Duodenal mucosa (tissue), 2 donors: ENCODE data around the gene ENKD1.

ENCODE experiments used
- H3K27ac ChIP-seq: one replicate; pipeline ENCODE4 v1.7.0; 2013; ENCODE audit warnings: low read depth, low read length
- H3K27me3 ChIP-seq, 2 donors: one replicate each; pipeline ENCODE4 v1.7.0; 2013; ENCODE audit warnings: low read length in 2 of 2, control low read depth in 1 of 2; ENCODE audit not compliant: insufficient read depth in 2 of 2, control insufficient read depth in 1 of 2
- H3K36me3 ChIP-seq, 2 donors: one replicate each; pipeline ENCODE4 v1.7.0; 2013; ENCODE audit warnings: low read length in 2 of 2, control low read depth in 1 of 2; ENCODE audit not compliant: insufficient read depth in 2 of 2, control insufficient read depth in 1 of 2
- H3K4me1 ChIP-seq, 2 donors: one replicate each; pipeline ENCODE4 v1.7.0; 2013; ENCODE audit warnings: low read length in 2 of 2, control low read depth in 1 of 2; ENCODE audit not compliant: insufficient read depth in 2 of 2, control insufficient read depth in 1 of 2
- H3K4me3 ChIP-seq, 2 donors: one replicate each; pipeline ENCODE4 v1.7.0; 2013; ENCODE audit warnings: low read length in 2 of 2, low read depth in 1 of 2
- H3K9ac ChIP-seq, 2 donors: one replicate each; pipeline ENCODE4 v1.7.0; 2013; ENCODE audit warnings: low read length in 2 of 2, low read depth in 1 of 2
- H3K9me3 ChIP-seq, 2 donors: one replicate each; pipeline ENCODE4 v1.7.0; 2013; ENCODE audit warnings: low read length in 2 of 2, control low read depth in 1 of 2; ENCODE audit not compliant: control insufficient read depth in 1 of 2

ENKD1 gene, protein sequence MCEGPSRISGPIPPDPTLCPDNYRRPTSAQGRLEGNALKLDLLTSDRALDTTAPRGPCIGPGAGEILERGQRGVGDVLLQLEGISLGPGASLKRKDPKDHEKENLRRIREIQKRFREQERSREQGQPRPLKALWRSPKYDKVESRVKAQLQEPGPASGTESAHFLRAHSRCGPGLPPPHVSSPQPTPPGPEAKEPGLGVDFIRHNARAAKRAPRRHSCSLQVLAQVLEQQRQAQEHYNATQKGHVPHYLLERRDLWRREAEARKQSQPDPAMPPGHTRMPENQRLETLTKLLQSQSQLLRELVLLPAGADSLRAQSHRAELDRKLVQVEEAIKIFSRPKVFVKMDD

DNA sequence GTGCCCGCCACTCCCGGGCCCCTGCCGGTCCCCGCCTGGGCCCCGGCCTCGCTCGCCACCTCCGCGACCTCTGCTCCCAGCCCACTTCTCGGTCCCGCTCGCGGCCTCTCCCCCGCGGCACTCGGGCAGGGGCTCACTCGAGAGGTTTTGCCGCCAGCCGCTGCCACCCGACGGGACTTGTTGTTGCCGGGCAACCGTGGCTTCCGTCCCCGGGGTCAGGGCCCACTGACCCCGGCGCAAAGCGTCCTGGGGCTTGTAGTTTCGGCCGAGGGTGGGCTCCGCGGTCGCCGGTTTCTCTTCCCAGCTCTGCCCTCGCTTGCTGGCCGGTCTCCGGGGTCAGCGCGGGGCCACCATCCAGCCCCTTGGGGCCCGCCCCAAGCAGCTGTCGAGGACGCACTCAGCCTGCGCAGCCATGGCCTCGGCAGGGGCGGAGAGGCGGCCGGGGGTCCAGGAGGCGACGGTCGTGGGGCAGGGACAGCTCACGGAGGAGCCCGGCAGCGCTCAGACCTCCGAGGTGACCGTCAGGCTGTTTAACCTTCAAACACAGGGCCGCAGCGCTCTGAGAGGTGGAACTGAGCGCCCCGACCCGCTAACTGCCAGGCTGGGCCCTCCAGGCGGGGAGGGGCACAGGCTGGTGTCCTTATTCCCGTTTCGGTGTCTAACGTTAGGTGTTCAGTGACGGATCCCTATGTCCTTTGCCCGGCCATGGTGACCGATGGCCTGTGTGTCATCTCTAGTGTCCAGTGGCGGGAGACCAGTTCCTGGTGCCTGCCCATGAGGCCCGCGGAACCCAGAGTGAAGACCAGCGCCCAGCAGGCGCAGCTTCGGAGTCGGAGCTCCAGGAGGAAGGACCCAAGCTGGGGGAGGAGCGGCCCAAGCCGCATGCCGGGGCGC is at the start of gene ENKD1, which contains the start of gene C16orf86:
ENKD1 (minus strand) TSS at position 192 of the 894 bp plus-strand sequence. CDS start 308 bp downstream, outside the sequence.
C16orf86 (plus strand) TSS at position 256 of the 894 bp plus-strand sequence; CDS start at position 413, 157 bp downstream.
- no peaks in the 10 kb centered on the region for H3K27me3 ChIP-seq
- H3K27ac ChIP-seq: peak within 1 kb of the TSS; percentile 79
- peak within 1 kb of the TSS; percentile 64 for H3K9ac ChIP-seq
- H3K4me1 ChIP-seq: peaks cover 11 to 24% of the 10 kb centered on the region in 2 donors
- H3K36me3 ChIP-seq: no peaks in the 10 kb centered on the region
- H3K4me3 ChIP-seq: peak within 1 kb of the TSS; percentile 74 to 82
- H3K9me3 ChIP-seq: no peaks in the 10 kb centered on the region

DNA sequence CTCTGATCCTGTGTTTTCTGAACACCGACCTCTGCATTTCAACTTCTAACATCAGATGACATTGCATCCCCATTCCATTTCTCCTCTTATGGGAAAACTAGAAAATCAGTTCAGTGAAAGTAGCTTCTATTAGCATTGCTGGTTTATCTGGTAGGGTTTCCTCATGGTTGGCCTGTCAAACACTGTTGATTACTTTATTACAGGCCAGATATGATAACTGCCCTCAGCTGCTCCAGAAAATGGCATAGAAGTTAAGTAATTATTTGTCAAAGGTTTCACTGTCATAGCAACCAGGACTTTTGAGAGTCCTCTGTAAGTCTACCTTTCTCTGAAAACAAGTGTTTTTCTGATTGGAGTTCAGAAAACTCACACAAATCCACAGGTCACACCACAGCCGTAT is 49.5 kb upstream of the ENKD1 start:
- H3K4me1 ChIP-seq: peaks cover 44 to 50% of the 10 kb centered on the region in 2 donors
- H3K36me3 ChIP-seq: no peaks in the 10 kb centered on the region
- H3K9me3 ChIP-seq: no peaks in the 10 kb centered on the region
- H3K27ac ChIP-seq: no peak overlapping the region
- H3K4me3 ChIP-seq: peak overlapping the region; percentile 27 to 40
- no peaks in the 10 kb centered on the region for H3K27me3 ChIP-seq
- H3K9ac ChIP-seq: no peak overlapping the region

DNA sequence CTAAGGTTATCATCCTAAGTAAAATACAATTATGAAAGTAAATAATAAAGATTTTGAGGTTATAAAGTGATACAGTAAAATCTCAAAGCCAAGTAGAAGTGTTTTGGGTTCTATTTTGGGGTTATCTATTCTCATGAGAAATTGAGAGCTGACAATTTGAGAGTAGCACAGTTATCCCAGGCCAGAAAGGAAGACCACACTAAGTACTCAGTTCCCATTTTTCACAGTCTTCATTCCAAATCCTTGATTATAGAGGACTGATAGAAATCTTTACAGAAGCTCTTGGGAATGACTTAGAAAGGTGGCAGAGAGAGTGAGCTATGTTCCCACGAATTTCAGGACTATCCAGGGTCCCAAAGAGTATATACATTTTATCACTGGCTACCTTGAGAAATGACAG is 48.0 kb upstream of the ENKD1 start:
- Histone ChIP-seq H3K27ac (no peak overlapping the region), H3K27me3 (no peaks in the 10 kb centered on the region), H3K9ac (no peak overlapping the region), H3K9me3 (no peaks in the 10 kb centered on the region), H3K4me3 (peak overlapping the region; percentile 11 to 33), H3K36me3 (no peaks in the 10 kb centered on the region), H3K4me1 (peaks cover 41 to 45% of the 10 kb centered on the region in 2 donors)

DNA sequence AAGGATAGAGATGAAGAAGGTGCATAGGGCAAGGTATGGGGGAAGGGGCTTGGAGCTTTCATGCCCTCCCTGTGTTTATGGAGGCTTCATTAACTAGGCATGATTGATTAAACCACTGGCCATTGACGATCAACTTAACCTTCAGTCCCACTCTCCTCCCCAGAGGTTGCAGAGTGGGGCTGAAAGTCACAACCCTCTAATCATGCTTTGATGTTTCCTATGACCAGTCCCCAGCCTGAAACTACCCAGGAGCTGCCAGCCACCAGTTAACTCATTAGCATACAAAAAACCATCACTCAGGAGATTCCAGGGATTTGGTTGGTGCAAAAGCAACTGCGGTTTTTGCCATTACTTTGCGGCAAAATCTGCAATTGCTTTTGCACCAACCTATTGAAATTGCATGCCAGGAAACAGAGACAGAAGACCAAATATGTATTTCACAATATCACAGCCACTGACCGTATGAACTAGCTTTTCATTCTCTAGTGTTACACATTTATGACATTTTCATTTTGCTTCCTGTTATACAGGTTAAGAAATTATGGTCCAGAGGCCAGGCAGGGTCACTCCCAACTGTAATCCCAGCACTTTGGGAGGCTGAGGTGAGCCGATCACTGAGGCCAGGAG is 47.2 kb upstream of the ENKD1 start:
- Histone ChIP-seq H3K27ac (no peak overlapping the region), H3K9me3 (no peaks in the 10 kb centered on the region), H3K27me3 (no peaks in the 10 kb centered on the region), H3K36me3 (no peaks in the 10 kb centered on the region), H3K4me1 (peaks cover 45 to 46% of the 10 kb centered on the region in 2 donors), H3K4me3 (no peak overlapping the region), H3K9ac (no peak overlapping the region)

DNA sequence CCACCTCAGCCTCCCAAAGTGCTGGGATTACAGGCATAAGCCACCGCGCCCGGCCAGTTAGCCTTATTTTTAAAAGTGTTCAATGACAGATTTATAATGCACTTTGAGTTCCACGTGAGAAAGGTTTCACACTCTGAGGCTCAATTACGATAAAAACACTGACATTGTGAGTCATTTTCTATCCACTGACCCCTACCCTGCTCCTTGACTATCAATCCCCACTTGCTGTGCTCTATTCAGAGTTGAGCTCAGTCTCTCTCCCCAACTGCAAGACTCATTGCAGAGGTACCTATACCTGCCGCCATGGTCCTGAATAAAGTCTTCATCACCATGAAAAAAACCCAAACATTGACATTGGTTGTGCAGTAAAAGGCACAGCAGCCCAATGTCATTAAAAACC is 44.1 kb upstream of the ENKD1 start:
- no peaks in the 10 kb centered on the region for H3K27me3 ChIP-seq
- H3K9ac ChIP-seq: no peak overlapping the region
- H3K4me1 ChIP-seq: peaks cover 15 to 20% of the 10 kb centered on the region in 2 donors
- H3K36me3 ChIP-seq: no peaks in the 10 kb centered on the region
- H3K4me3 ChIP-seq: no peak overlapping the region
- H3K9me3 ChIP-seq: no peaks in the 10 kb centered on the region
- H3K27ac ChIP-seq: no peak overlapping the region

DNA sequence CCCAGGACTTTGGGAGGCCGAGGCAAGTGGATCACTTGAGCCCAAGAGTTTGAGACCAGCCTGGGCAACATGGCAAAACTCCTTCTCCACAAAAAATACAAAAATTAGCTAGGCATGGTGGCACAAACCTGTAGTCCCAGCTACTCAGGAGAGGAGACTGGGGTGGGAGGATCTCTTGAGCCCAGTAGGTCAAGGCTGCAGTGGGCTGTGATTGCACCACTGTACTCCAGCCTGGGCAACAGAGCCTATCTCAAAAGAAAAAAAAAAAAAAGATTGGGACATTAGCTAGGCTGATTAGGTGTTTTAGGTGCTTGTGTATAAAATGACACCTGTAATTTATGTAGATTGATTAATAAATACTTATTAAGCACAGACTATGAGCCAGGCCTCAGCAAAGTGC is 42.5 kb upstream of the ENKD1 start:
- Histone ChIP-seq H3K4me3 (no peak overlapping the region), H3K9me3 (no peaks in the 10 kb centered on the region), H3K27ac (no peak overlapping the region), H3K4me1 (peaks cover 5 to 8% of the 10 kb centered on the region in 2 donors), H3K36me3 (peaks cover 0 to 5% of the 10 kb centered on the region in 2 donors), H3K9ac (no peak overlapping the region), H3K27me3 (no peaks in the 10 kb centered on the region)

DNA sequence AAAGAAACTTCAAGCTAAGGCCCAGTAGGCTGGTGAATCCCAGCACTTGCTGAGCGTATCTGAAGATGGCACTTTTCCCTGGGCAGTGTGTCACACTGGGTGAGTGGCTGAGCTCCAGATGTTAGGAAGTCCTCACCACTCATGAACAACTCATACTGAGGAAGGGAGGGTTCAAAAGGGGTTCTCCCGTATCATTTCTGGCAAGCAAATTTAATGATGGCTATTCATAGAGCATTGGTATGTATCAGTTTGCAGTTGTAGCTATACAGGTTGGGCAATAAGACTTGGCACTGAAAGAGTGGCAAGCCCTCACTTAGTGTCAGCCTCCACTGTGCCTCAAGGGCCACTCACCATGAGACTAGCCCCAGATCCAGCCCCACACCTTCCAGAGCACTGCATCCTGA is 41.8 kb upstream of the ENKD1 start:
- no peak overlapping the region for H3K9ac ChIP-seq
- H3K27ac ChIP-seq: no peak overlapping the region
- no peaks in the 10 kb centered on the region for H3K27me3 ChIP-seq
- H3K9me3 ChIP-seq: no peaks in the 10 kb centered on the region
- no peak overlapping the region for H3K4me3 ChIP-seq
- peaks cover 0 to 8% of the 10 kb centered on the region in 2 donors for H3K4me1 ChIP-seq
- H3K36me3 ChIP-seq: peaks cover 0 to 5% of the 10 kb centered on the region in 2 donors

DNA sequence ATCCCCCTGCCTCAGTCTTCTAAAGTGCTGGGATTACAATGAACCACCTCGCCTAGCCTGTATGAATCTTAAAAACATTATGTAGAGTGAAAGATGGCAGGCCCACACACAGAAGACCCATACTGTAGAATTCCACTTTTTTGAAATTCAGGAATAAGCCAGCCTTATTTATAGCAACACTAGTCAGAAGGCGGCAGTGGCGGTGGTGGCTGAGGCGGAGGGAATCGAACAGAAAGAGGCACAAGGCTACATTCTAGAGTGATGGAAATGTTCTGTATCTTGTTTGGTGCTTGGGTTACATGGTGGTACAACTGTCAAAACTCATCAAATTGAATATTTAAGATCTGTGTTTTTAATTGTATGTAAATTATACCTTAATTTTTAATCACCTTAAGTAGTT is 41.2 kb upstream of the ENKD1 start:
- Histone ChIP-seq H3K4me3 (no peak overlapping the region), H3K9me3 (no peaks in the 10 kb centered on the region), H3K4me1 (peaks cover 0 to 8% of the 10 kb centered on the region in 2 donors), H3K27me3 (no peaks in the 10 kb centered on the region), H3K9ac (no peak overlapping the region), H3K27ac (no peak overlapping the region), H3K36me3 (peaks cover 0 to 5% of the 10 kb centered on the region in 2 donors)

DNA sequence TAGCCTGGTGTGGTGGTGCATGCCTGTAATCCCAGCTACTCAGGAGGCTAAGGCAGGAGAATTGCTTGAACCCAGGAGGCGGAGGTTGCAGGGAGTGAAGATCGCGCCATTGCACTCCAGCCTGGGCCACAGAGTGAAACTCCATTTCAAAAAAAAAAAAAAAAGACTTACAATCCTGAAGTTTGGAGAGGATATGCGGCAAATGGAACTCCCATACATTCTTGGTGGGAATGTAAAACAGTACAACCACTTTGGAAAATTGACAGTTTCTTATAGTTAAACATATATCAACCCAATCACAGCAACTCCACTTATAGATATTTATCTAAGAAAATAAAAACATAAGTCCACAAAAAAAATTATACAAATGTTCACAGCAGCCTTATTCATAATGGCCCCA is 40.7 kb upstream of the ENKD1 start:
- peaks cover 0 to 5% of the 10 kb centered on the region in 2 donors for H3K36me3 ChIP-seq
- no peaks in the 10 kb centered on the region for H3K9me3 ChIP-seq
- no peak overlapping the region for H3K9ac ChIP-seq

More for the DNA sequence above, 40.7 kb upstream of the ENKD1 start:
- no peak overlapping the region for H3K27ac ChIP-seq
- H3K27me3 ChIP-seq: no peaks in the 10 kb centered on the region
- H3K4me1 ChIP-seq: peaks cover 0 to 8% of the 10 kb centered on the region in 2 donors
- no peak overlapping the region for H3K4me3 ChIP-seq
